ENCODE results near the gene CNOT9. TPM values are rescaled to one million over a fixed set of nuclear protein-coding genes. Genes with fewer than 3 reads are reported as not detected.

The CNOT9 gene
- total RNA-seq, 1 donor from 2014 or later = 35.6 TPM

- no peaks in the 10 kb centered on the region for H3K36me3 ChIP-seq (ENCODE audit: insufficient read depth, low read length)
- H3K4me3 Mint-ChIP-seq (ENCODE audit: unreplicated experiment) = no peak overlapping the region
- H3K9me3 ChIP-seq (ENCODE audit: insufficient read depth, low read depth, low read length) = no peaks in the 10 kb centered on the region
- H3K4me3 ChIP-seq (ENCODE audit: insufficient read depth, low read depth, low read length) = no peak overlapping the region
- no peak overlapping the region for H3K4me2 ChIP-seq (ENCODE audit: low read length)
- H4K20me1 ChIP-seq (ENCODE audit: insufficient read depth, low read length) = no peaks in the 10 kb centered on the region
- H3K27me3 Mint-ChIP-seq (ENCODE audit: low read depth, unreplicated experiment) = no peaks in the 10 kb centered on the region
- no peaks in the 10 kb centered on the region for H3K4me1 ChIP-seq (ENCODE audit: insufficient read depth, low read length)
- H3K27ac ChIP-seq (ENCODE audit: low read depth, low read length) = no peak overlapping the region
- DNase-seq (ENCODE audit: low read depth) (no peak), FAIRE-seq (no peak)
- no peaks in the 10 kb centered on the region for H3K27me3 ChIP-seq (ENCODE audit: insufficient read depth, low read length)
- no peak overlapping the region for H3K27ac Mint-ChIP-seq (ENCODE audit: unreplicated experiment)
- H3K9me3 Mint-ChIP-seq (ENCODE audit: unreplicated experiment) = no peaks in the 10 kb centered on the region
- TF ChIP-seq CTCF (IDR thresholded peaks at IDR 0.05; ENCODE audit: insufficient read depth, low read depth, low read length) = no peak
- TF ChIP-seq EZH2 (IDR thresholded peaks at IDR 0.05; ENCODE audit: insufficient read depth, low read length) = no peak
- peaks cover 5% of the 10 kb centered on the region for H3K36me3 Mint-ChIP-seq (ENCODE audit: low read depth, unreplicated experiment)
- H3K79me2 ChIP-seq (ENCODE audit: insufficient read depth, low read length) = no peaks in the 10 kb centered on the region
- no peak overlapping the region for H2AFZ ChIP-seq (ENCODE audit: low read depth, low read length)
- H3K4me1 Mint-ChIP-seq (ENCODE audit: low read depth, unreplicated experiment) = peaks cover 8% of the 10 kb centered on the region
- H3K9ac ChIP-seq (ENCODE audit: low read length) = no peak overlapping the region
These were observed 54.1 kb downstream of the CNOT9 start for GRCh38 chr2:218622606-218623365.

DNA sequence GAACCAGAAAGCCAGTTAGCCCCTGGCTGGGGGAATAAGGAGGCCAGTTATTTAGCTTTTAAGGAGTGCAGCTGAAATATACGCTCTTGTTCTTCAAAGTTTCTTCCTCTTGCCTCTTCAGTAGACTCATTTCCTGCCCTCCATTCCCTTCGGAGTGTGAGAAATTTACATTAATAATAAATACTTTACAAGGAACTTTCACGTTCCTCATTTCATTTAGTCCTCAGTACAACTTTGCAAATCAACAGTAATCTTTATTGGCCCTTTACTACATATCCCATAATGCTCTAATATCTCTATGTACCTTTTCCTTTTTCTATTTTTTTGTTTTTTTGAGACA is 54.7 kb downstream of the CNOT9 start:
- Mint-ChIP-seq H3K4me3 (ENCODE audit: unreplicated experiment) (no peak overlapping the region), H3K27me3 (ENCODE audit: low read depth, unreplicated experiment) (peaks cover 3% of the 10 kb centered on the region), H3K9me3 (ENCODE audit: unreplicated experiment) (peaks cover 1% of the 10 kb centered on the region), H3K27ac (ENCODE audit: unreplicated experiment) (no peak overlapping the region), H3K36me3 (ENCODE audit: low read depth, unreplicated experiment) (peaks cover 8% of the 10 kb centered on the region), H3K4me1 (ENCODE audit: low read depth, unreplicated experiment) (peaks cover 8% of the 10 kb centered on the region)
- Histone ChIP-seq H3K4me1 (ENCODE audit: insufficient read depth, low read length) (no peaks in the 10 kb centered on the region), H3K36me3 (ENCODE audit: insufficient read depth, low read length) (no peaks in the 10 kb centered on the region), H3K27me3 (ENCODE audit: insufficient read depth, low read length) (no peaks in the 10 kb centered on the region), H4K20me1 (ENCODE audit: insufficient read depth, low read length) (no peaks in the 10 kb centered on the region), H3K9ac (ENCODE audit: low read length) (no peak overlapping the region), H2AFZ (ENCODE audit: low read depth, low read length) (no peak overlapping the region), H3K4me3 (ENCODE audit: insufficient read depth, low read depth, low read length) (no peak overlapping the region), H3K9me3 (ENCODE audit: insufficient read depth, low read depth, low read length) (no peaks in the 10 kb centered on the region), H3K27ac (ENCODE audit: low read depth, low read length) (no peak overlapping the region), H3K4me2 (ENCODE audit: low read length) (no peak overlapping the region), H3K79me2 (ENCODE audit: insufficient read depth, low read length) (no peaks in the 10 kb centered on the region)
- TF ChIP-seq CTCF (IDR thresholded peaks at IDR 0.05; ENCODE audit: insufficient read depth, low read depth, low read length) = no peak
- TF ChIP-seq EZH2 (IDR thresholded peaks at IDR 0.05; ENCODE audit: insufficient read depth, low read length) = no peak
- FAIRE-seq (no peak), DNase-seq (ENCODE audit: low read depth) (no peak)

DNA sequence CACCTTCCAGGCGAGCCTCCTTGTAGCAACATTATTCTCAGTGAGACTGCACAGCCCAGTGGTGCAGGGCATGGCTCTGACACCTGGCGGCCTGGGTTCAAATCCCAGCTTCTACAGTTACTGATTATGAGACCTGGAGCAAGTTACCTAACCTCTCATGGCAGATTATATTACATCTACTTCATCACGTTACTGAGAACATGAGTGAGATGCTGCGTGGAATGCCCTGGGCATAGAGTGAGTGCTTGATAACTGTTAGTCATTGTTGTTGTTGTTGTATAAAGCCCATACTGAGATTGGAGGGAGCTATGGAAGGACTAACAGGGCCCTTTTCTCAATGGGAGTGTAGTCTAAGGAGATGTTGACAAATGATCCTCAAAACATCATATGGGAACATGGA is 57.7 kb downstream of the CNOT9 start:
- H3K27ac ChIP-seq (ENCODE audit: low read depth, low read length) = no peak overlapping the region
- no peaks in the 10 kb centered on the region for H4K20me1 ChIP-seq (ENCODE audit: insufficient read depth, low read length)
- no peak for FAIRE-seq
- H3K4me3 ChIP-seq (ENCODE audit: insufficient read depth, low read depth, low read length) = no peak overlapping the region
- H2AFZ ChIP-seq (ENCODE audit: low read depth, low read length) = no peak overlapping the region
- no peak for DNase-seq (ENCODE audit: low read depth)
- no peak for TF ChIP-seq CTCF (IDR thresholded peaks at IDR 0.05; ENCODE audit: insufficient read depth, low read depth, low read length)
- no peak for TF ChIP-seq EZH2 (IDR thresholded peaks at IDR 0.05; ENCODE audit: insufficient read depth, low read length)
- Mint-ChIP-seq H3K27me3 (ENCODE audit: low read depth, unreplicated experiment) (peaks cover 4% of the 10 kb centered on the region), H3K36me3 (ENCODE audit: low read depth, unreplicated experiment) (peaks cover 6% of the 10 kb centered on the region), H3K4me1 (ENCODE audit: low read depth, unreplicated experiment) (peaks cover 8% of the 10 kb centered on the region), H3K27ac (ENCODE audit: unreplicated experiment) (no peak overlapping the region), H3K9me3 (ENCODE audit: unreplicated experiment) (peaks cover 1% of the 10 kb centered on the region), H3K4me3 (ENCODE audit: unreplicated experiment) (no peak overlapping the region)
- no peaks in the 10 kb centered on the region for H3K9me3 ChIP-seq (ENCODE audit: insufficient read depth, low read depth, low read length)
- H3K36me3 ChIP-seq (ENCODE audit: insufficient read depth, low read length) = no peaks in the 10 kb centered on the region
- no peak overlapping the region for H3K4me2 ChIP-seq (ENCODE audit: low read length)
- H3K4me1 ChIP-seq (ENCODE audit: insufficient read depth, low read length) = peaks cover under 1% of the 10 kb centered on the region
- H3K9ac ChIP-seq (ENCODE audit: low read length) = no peak overlapping the region
- no peaks in the 10 kb centered on the region for H3K27me3 ChIP-seq (ENCODE audit: insufficient read depth, low read length)
- no peaks in the 10 kb centered on the region for H3K79me2 ChIP-seq (ENCODE audit: insufficient read depth, low read length)
